Measurements from ENCODE around the gene ASPM. TPM values are rescaled to one million over a fixed set of nuclear protein-coding genes. Genes with fewer than 3 reads are reported as not detected.
A peak's percentile ranks its signal among the peaks of the same experiment; 100 is the strongest.

The ASPM gene
- total RNA-seq, 1 experiment from 2014 or later: 32.8 TPM

DNA sequence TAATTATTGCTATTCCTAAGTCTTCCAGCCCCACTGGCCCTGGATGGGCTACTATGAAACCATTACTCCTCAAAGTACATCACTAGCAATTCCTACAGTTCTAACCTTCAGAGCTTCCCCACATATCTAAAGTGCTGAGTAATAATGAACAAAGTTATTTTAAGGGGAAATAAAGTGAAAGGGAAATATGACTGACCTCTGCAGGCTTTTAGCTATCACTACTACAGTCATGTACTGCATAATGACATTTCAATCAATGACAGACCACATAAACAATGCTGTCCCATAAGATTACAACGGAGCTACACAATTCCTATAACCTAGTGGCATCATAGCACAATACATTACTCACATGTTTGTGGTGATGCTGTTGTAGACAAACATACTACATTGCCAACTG is 32.5 kb upstream of the ASPM start:
- ChIA-PET CTCF (interaction anchor here (0.5 to 5.6 kb wide), 28 partner anchors 8 to 1032 kb away, joined by 3 to 61 read pairs (median 6); no protein-coding TSS in a partner anchor), POLR2A (interaction anchor here (1.1 to 1.2 kb wide), 3 partner anchors 18 to 38 kb away, joined by 3 to 4 read pairs (median 3); no protein-coding TSS in a partner anchor)
- Mint-ChIP-seq H3K27ac (ENCODE audit: low read depth, unreplicated experiment) (no peak overlapping the region), H3K4me3 (ENCODE audit: unreplicated experiment) (no peak overlapping the region), H3K36me3 (ENCODE audit: insufficient read depth, unreplicated experiment) (peaks cover 83% of the 10 kb centered on the region), H3K4me1 (ENCODE audit: insufficient read depth, unreplicated experiment) (peaks cover 4% of the 10 kb centered on the region), H3K9me3 (ENCODE audit: unreplicated experiment) (no peaks in the 10 kb centered on the region), H3K27me3 (ENCODE audit: insufficient read depth, unreplicated experiment) (no peaks in the 10 kb centered on the region)
- intact Hi-C loops (cut with micrococcal nuclease): no loop called here
- no TSS peak for BruUV-seq (replicated peaks)
- peak; percentile 30 for DNase-seq (ENCODE audit: unreplicated experiment)
- TF ChIP-seq, protein P1, sequence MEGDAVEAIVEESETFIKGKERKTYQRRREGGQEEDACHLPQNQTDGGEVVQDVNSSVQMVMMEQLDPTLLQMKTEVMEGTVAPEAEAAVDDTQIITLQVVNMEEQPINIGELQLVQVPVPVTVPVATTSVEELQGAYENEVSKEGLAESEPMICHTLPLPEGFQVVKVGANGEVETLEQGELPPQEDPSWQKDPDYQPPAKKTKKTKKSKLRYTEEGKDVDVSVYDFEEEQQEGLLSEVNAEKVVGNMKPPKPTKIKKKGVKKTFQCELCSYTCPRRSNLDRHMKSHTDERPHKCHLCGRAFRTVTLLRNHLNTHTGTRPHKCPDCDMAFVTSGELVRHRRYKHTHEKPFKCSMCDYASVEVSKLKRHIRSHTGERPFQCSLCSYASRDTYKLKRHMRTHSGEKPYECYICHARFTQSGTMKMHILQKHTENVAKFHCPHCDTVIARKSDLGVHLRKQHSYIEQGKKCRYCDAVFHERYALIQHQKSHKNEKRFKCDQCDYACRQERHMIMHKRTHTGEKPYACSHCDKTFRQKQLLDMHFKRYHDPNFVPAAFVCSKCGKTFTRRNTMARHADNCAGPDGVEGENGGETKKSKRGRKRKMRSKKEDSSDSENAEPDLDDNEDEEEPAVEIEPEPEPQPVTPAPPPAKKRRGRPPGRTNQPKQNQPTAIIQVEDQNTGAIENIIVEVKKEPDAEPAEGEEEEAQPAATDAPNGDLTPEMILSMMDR (IDR thresholded peaks at IDR 0.05; ENCODE audit: unreplicated experiment): no peak

GRCh38 chr1:197174818-197175217 is 28.3 kb upstream of the ASPM start:
- no peak for DNase-seq (ENCODE audit: unreplicated experiment)
- Mint-ChIP-seq H3K4me3 (ENCODE audit: unreplicated experiment) (no peak overlapping the region), H3K9me3 (ENCODE audit: unreplicated experiment) (no peaks in the 10 kb centered on the region), H3K27me3 (ENCODE audit: insufficient read depth, unreplicated experiment) (no peaks in the 10 kb centered on the region), H3K4me1 (ENCODE audit: insufficient read depth, unreplicated experiment) (peaks cover 6% of the 10 kb centered on the region), H3K27ac (ENCODE audit: low read depth, unreplicated experiment) (no peak overlapping the region), H3K36me3 (ENCODE audit: insufficient read depth, unreplicated experiment) (peaks cover 79% of the 10 kb centered on the region)
- CTCF ChIA-PET: interaction anchor here (0.6 kb wide), 1 partner anchor 24 kb away, joined by 3 read pairs; no protein-coding TSS in a partner anchor
- no TSS peak for BruUV-seq (replicated peaks)
- intact Hi-C loops (cut with micrococcal nuclease): no loop called here
- TF ChIP-seq, protein P1 (IDR thresholded peaks at IDR 0.05; ENCODE audit: unreplicated experiment): no peak
- POLR2A ChIA-PET: no interaction called here

GRCh38 chr1:197173571-197174507 is 27.4 kb upstream of the ASPM start:
- peaks cover 6% of the 10 kb centered on the region for H3K4me1 Mint-ChIP-seq (ENCODE audit: insufficient read depth, unreplicated experiment)
- intact Hi-C loops (cut with micrococcal nuclease): no loop called here
- no peaks in the 10 kb centered on the region for H3K27me3 Mint-ChIP-seq (ENCODE audit: insufficient read depth, unreplicated experiment)
- no peak overlapping the region for H3K4me3 Mint-ChIP-seq (ENCODE audit: unreplicated experiment)
- TF ChIP-seq, protein P1 (IDR thresholded peaks at IDR 0.05; ENCODE audit: unreplicated experiment): no peak
- DNase-seq (ENCODE audit: unreplicated experiment): no peak
- no TSS peak for BruUV-seq (replicated peaks)
- peaks cover 84% of the 10 kb centered on the region for H3K36me3 Mint-ChIP-seq (ENCODE audit: insufficient read depth, unreplicated experiment)
- POLR2A ChIA-PET: no interaction called here
- CTCF ChIA-PET: no interaction called here
- H3K9me3 Mint-ChIP-seq (ENCODE audit: unreplicated experiment): no peaks in the 10 kb centered on the region
- no peak overlapping the region for H3K27ac Mint-ChIP-seq (ENCODE audit: low read depth, unreplicated experiment)

GRCh38 chr1:197171531-197171930 is 25.1 kb upstream of the ASPM start:
- peaks cover 6% of the 10 kb centered on the region for H3K4me1 Mint-ChIP-seq (ENCODE audit: insufficient read depth, unreplicated experiment)
- H3K4me3 Mint-ChIP-seq (ENCODE audit: unreplicated experiment): no peak overlapping the region
- CTCF ChIA-PET: interaction anchor here (1.8 kb wide), 1 partner anchor 8 kb away, joined by 11 read pairs; no protein-coding TSS in a partner anchor
- no peak for DNase-seq (ENCODE audit: unreplicated experiment)
- H3K9me3 Mint-ChIP-seq (ENCODE audit: unreplicated experiment): no peaks in the 10 kb centered on the region
- intact Hi-C loops (cut with micrococcal nuclease): no loop called here
- no TSS peak for BruUV-seq (replicated peaks)
- TF ChIP-seq, protein P1 (IDR thresholded peaks at IDR 0.05; ENCODE audit: unreplicated experiment): no peak
- H3K27ac Mint-ChIP-seq (ENCODE audit: low read depth, unreplicated experiment): no peak overlapping the region
- POLR2A ChIA-PET: interaction anchor here (1.2 kb wide), 1 partner anchor 12 kb away, joined by 3 read pairs; no protein-coding TSS in a partner anchor
- peaks cover 84% of the 10 kb centered on the region for H3K36me3 Mint-ChIP-seq (ENCODE audit: insufficient read depth, unreplicated experiment)
- H3K27me3 Mint-ChIP-seq (ENCODE audit: insufficient read depth, unreplicated experiment): no peaks in the 10 kb centered on the region

Measured in MCF 10A (cell line).